SK-N-SH treated with all-trans-retinoic acid at 6 μM for 48 hours (cell line): ENCODE results near the gene FAM118A.

Experiments
- CSDC2 ChIP-seq: fragments of 250-450 bp; sonication (Bioruptor Pico); IDR thresholded peaks from 2 replicates; pipeline ENCODE4 v1.5.0; 2020; ENCODE audit warnings: mild to moderate bottlenecking, moderate library complexity
- GLIS3 ChIP-seq: fragments of 250-450 bp; sonication (Bioruptor Pico); IDR thresholded peaks from 2 replicates; pipeline ENCODE4 v1.5.0; 2020; ENCODE audit warnings: mild to moderate bottlenecking, moderate library complexity
- OSR1 ChIP-seq: fragments of 250-450 bp; sonication (Bioruptor Pico); IDR thresholded peaks from 2 replicates; pipeline ENCODE4 v1.8.0; 2022; ENCODE audit warnings: moderate library complexity, mild to moderate bottlenecking, inconsistent platforms
- TOX ChIP-seq: fragments of 250-450 bp; sonication (Bioruptor Pico); IDR thresholded peaks from 2 replicates; pipeline ENCODE4 v1.8.0; 2021; ENCODE audit warnings: mild to moderate bottlenecking, moderate library complexity, borderline replicate concordance
- ZNF70 ChIP-seq: fragments of 450-650 bp; formaldehyde crosslinking; IDR thresholded peaks from 2 replicates; pipeline ENCODE4 v1.5.0; 2020; ENCODE audit warnings: mild to moderate bottlenecking, moderate library complexity

GRCh38 chr22:45376009-45376408 lies 66.3 kb downstream of the FAM118A start:
- no peak for TF ChIP-seq GLIS3
- TF ChIP-seq TOX (CRISPR knock-in tag), result no peak
- TF ChIP-seq OSR1, result no peak
- no peak for TF ChIP-seq CSDC2 (CRISPR knock-in tag)
- no peak for TF ChIP-seq ZNF70 (CRISPR knock-in tag)
